Uterus (tissue), 2 donors: ENCODE results near the gene ZNF805.

Experiments used
- CTCF ChIP-seq, 4 experiments: fragments of 200-600 bp in 2 of 4; fragments of 450-650 bp in 2 of 4; sonication (generic) in 2 of 4; IDR thresholded peaks; one replicate each; pipeline ENCODE4 v1.5.1; 2016 to 2019; ENCODE audit warnings: antibody characterized with exemption in 4 of 4, mild to moderate bottlenecking in 2 of 4, moderate library complexity in 1 of 4
- POLR2A ChIP-seq, 2 donors: fragments of 450-650 bp; IDR thresholded peaks; one replicate each; pipeline ENCODE4 v1.6.1; 2016; ENCODE audit warnings: antibody characterized with exemption in 2 of 2, mild to moderate bottlenecking in 1 of 2, moderate library complexity in 1 of 2

GRCh38 chr19:57248646-57249045 lies 8.2 kb downstream of the ZNF805 start:
- TF ChIP-seq CTCF (IDR thresholded peaks at IDR 0.05) = no peak
- no peak for TF ChIP-seq POLR2A (IDR thresholded peaks at IDR 0.05)
